ENCODE results near the gene ARRB2.

- TF ChIP-seq CTCF (IDR thresholded peaks at IDR 0.05) (no peak), ZFX (IDR thresholded peaks at IDR 0.05; ENCODE audit: borderline replicate concordance) (no peak)
Observed at GRCh38 chr17:4742133-4742532, 31.7 kb downstream of the ARRB2 start.

All from 22Rv1 (cell line).